ENCODE results near the gene MACROD2. TPM values are rescaled to one million over a fixed set of nuclear protein-coding genes. Genes with fewer than 3 reads are reported as not detected.

The MACROD2 gene
- polyA plus RNA-seq, 10 donors: 2.4 to 5.0 (median 3.6) TPM

GRCh38 chr20:15205028-15205427 is 1209.7 kb downstream of the MACROD2 start:
- peak in 1 of 3 donors; percentile 3 for DNase-seq

DNA sequence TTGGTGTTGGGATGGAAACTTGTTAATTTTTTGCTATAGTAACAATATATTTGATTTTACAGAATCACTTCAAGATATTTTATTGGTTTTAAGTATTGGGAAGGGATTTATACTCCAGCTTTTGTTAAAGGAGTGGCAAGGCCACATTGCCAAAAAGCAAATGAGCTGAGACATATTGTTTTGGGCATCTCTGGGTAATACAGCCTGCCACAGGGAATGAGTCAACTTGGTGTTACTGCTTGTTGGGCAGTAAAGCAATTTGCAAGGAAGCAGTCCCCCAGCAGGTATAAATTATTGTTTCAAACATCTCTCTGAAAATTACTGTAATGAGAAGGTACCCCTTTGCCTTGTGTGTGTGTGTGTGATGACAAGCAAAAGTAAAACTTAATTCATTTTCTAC is 1210.4 kb downstream of the MACROD2 start:
- DNase-seq: no peak

DNA sequence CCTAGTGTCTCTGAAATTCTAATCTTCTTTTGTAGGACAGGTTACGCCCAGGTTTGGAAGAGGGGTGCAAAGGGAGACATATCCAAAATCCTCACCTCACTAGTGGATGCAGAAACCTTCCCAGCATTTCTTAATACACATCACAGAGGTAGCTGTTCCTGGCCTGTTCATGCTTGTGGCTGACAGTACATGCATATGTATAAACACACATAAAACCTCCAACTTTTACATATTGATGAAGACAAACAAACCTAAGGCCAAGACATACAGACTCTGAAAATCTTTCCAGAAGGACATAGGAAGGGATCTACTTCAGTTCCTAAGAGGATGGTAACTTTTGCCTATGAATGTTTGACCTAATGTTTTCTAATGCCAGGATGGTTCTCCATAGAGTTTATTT is 1214.2 kb downstream of the MACROD2 start:
- no peak for DNase-seq

- DNase-seq: no peak
Measured at GRCh38 chr20:15214051-15214450, 1218.7 kb downstream of the MACROD2 start.

GRCh38 chr20:15220009-15220656 is 1224.8 kb downstream of the MACROD2 start:
- DNase-seq: no peak

- peak in 1 of 3 donors; percentile 33 for DNase-seq
Measured at GRCh38 chr20:15220778-15221565, 1225.7 kb downstream of the MACROD2 start.

DNA sequence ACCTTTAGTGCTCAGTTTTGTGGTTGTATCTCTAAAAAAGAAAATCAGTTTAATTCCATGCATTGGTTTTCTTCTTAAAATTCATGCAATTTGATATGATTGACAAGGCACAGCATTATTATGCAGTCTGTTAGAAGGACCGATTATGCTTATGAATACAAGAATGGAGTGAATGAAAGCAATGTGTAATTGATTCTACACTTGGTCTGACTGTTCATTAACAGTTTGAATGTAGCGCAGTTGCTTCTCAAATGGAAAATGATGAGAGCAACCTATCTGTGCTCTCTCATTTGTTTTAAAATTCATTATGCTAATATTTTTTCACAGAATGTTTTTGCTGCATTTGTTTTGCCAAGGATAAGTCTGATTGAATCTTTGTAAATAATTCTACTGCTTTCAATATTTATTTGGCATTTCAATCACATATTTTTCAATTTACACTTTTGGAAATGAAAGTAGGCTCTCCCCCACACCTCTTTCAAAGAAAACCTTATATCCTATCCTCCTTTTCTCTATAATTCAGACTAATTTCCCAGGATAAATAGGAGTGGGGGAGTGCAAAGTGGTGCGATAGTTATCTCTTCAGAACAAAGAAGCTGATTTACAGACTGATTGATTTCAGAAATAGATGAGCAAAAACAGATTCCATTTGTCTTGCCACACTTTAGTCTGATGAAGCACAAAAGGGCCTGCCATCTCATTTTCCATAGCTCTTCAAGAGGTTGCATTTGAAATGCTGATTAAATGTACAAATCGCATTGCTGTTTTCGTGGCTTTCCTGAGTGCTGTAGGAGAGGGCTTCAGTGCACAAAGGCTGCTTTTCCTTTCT is 1227.4 kb downstream of the MACROD2 start:
- DNase-seq: no peak

GRCh38 chr20:15224199-15224598 is 1228.9 kb downstream of the MACROD2 start:
- no peak for DNase-seq

DNA sequence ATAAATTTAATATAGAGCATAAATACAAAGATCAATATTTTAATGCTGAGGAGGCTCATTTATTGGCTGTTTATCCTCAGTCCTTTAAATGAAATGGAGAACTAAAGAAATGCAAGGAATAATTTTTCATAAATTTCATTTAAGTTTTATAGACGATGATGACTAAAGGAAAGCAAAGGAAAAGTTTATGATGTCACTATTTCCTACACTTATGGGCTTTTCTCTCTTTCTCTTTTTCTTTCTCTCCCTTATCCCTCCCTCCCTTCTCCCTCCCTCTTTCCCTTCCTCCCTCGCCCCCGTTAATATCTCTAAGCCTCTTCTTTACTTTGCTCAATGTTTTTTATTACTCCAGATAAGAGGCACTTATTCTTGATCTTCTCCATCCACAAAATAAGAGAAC is 1231.8 kb downstream of the MACROD2 start:
- DNase-seq: no peak

DNA sequence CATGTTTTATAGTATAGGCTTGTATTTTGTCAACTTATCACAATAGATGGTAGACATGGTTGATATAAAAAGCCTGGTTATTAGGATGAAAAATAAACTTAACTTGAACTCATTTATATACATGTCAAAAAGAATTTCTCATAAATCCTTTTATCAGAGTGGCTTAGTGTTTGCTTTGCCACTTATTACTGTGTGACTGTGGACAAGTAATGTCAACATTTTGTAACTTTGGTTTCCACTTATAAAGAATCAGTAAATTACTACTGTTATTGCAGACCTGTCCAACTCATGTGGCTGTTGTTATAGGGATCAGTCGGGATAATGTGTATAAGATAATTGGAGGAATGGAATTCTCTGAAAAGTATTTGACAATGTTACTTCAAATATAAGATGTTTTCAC is 1236.9 kb downstream of the MACROD2 start:
- DNase-seq: no peak

GRCh38 chr20:15235471-15236198 is 1240.3 kb downstream of the MACROD2 start:
- DNase-seq: no peak

- no peak for DNase-seq
Measured at GRCh38 chr20:15236812-15237211, 1241.5 kb downstream of the MACROD2 start.

GRCh38 chr20:15239542-15240206 is 1244.4 kb downstream of the MACROD2 start:
- no peak for DNase-seq

GRCh38 chr20:15240801-15241200 is 1245.5 kb downstream of the MACROD2 start:
- DNase-seq: no peak

DNA sequence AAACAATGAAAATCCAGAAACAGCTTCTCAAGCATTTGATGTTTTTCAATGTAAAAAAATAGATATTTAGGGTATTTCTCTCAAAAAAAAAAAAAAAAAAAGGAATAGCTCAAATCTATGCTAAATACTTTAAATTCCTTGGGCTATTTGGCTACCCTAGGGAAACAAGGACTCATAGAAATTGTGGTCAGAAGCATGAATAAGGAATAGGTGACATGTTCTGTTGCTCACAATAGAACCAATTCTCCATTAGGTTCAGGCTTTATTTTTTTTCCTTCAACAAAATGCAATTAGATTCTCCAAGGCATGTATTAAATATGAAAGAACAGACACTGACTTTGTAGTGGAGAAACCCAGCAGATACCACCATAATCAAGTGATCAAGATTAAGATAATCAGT is 1246.4 kb downstream of the MACROD2 start:
- no peak for DNase-seq

DNA sequence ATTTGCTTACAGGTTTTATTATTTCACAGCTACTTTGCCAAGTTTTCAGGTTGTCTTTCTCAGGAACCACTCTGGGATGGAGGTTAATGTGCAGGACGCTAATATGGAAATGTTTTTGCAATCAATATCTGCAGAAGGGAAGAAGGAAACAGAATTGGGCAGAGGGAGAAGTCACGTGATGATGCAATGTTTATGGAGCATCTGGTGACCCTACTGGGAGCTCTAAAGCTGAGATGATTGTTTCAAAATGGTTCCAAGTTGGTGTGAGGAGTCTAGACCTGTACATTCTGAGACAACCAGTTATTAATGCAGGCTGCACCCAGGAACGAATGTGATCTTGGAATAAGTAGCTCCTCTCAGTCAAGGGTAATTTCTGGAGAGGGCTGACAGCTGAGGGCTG is 1247.5 kb downstream of the MACROD2 start:
- DNase-seq: no peak

DNA sequence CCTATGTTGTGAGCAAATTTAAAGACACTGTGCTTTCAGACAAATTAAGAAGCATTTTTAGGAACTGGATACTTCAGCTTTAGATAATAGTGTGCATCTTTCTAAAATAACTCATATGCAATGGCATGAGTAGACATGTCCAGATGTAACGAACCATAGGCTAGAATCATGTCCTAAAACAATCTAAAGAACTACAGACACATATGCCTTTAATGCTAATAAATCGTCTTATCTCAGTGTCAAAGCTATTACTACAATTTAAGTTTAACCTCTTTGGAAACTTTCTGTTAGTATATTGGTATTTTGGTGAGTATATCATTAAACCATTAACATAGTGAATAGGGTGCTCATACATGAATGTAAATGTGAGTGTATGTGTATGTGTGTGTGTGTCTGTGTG is 1250.6 kb downstream of the MACROD2 start:
- DNase-seq: no peak

DNA sequence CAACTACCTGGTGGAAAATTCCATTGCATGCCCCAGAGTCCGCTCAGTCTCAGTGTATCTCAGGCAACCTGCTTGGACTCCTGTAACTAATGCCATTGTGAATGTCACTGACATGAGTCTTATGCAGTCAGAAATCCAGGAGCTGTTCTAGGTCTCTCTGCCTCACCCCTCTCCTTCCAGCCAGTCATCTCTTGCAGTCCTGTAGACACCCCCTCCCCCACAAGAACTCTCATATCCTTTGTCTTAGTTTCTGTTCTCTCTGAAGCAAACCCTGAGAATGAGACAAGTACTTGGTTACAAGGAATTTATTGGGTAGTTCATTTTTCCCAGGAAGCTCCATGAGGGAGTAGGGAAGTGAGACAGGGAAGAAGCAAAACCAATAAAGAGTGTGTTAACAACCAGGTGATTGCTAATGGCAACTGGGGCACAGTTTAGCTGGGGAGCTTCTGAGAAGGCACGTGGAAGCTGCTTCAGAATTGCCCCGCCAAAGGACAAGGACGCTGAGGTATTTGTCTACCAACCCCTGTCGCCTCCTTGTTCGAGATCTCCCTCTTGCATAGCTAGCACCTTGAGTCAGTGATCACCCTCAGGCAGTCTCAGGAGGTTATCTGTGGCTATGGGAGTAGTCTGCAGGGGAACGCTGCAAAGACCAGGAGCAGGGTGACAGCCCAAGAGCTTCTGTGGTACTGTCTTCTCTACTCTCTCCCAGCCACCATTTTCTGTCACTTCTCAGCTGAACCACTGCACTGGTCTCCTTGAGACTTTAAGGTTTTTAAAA is 1253.5 kb downstream of the MACROD2 start:
- DNase-seq: no peak

- no peak for DNase-seq
Measured at GRCh38 chr20:15251171-15251570, 1255.9 kb downstream of the MACROD2 start.

DNA sequence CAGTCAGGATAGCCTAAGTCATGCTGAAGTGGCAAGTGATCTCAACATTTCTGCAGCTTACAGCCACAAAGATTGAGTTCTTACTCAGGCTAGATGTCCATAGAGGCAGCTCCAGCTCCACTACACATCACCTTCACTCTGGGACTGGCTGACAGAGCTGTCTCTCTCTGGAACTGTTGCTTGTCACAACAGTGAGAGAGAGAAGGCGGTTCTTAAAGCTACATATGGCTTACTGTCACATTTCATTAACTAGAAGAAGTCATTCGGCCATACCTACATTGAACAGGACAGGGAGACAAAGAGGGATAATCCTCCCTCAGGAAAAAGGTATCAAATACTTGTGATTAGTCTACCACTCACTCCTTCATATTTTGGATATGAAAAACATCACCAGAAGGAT is 1257.0 kb downstream of the MACROD2 start:
- no peak for DNase-seq

- no peak for DNase-seq
Measured at GRCh38 chr20:15253431-15253830, 1258.1 kb downstream of the MACROD2 start.

All from muscle of back (tissue), 11 donors.